HEK293T (cell line): Measurements from ENCODE around the gene CALN1.

Experiments
- CTCF ChIA-PET: fragments of 350-600 bp; formaldehyde crosslinking; extraction: SDS; loops from one replicate; lab custom pipeline; 2021; ENCODE audit warnings: antibody characterized with exemption, inconsistent platforms; lab: Yijun Ruan, JAX
- POLR2A ChIA-PET: fragments of 350-600 bp; formaldehyde crosslinking; extraction: SDS; loops from one replicate; lab custom pipeline; 2020; ENCODE audit warnings: antibody characterized with exemption, inconsistent platforms; lab: Yijun Ruan, JAX
- DNase-seq: peaks from one replicate; pipeline ENCODE4 v3.0.0; 2012; ENCODE audit warnings: mixed read lengths; ENCODE audit errors: extremely low spot score
- ARNT ChIP-seq: fragments of 450-650 bp; IDR thresholded peaks from 2 replicates; pipeline ENCODE4 v1.6.1; 2017; ENCODE audit warnings: mild to moderate bottlenecking
- BHLHE40 ChIP-seq: fragments of 450-650 bp; IDR thresholded peaks from 2 replicates; pipeline ENCODE4 v1.6.1; 2016; ENCODE audit warnings: mild to moderate bottlenecking, moderate library complexity, borderline replicate concordance
- CTBP1 ChIP-seq: fragments of 450-650 bp; IDR thresholded peaks from 2 replicates; pipeline ENCODE4 v1.6.1; 2016; ENCODE audit warnings: borderline replicate concordance
- ELF4 ChIP-seq: fragments of 450-650 bp; IDR thresholded peaks from 2 replicates; pipeline ENCODE4 v1.6.1; 2017; ENCODE audit warnings: antibody characterized with exemption
- FOXA1 ChIP-seq: fragments of 450-650 bp; IDR thresholded peaks from 2 replicates; pipeline ENCODE4 v1.6.1; 2016; ENCODE audit warnings: mild to moderate bottlenecking
- FOXK2 ChIP-seq: fragments of 450-650 bp; IDR thresholded peaks from 2 replicates; pipeline ENCODE4 v1.6.1; 2016; ENCODE audit warnings: mild to moderate bottlenecking
- FOXM1 ChIP-seq: fragments of 450-650 bp; IDR thresholded peaks from 2 replicates; pipeline ENCODE4 v1.6.1; 2017; ENCODE audit warnings: mild to moderate bottlenecking, borderline replicate concordance
- HDGF ChIP-seq: fragments of 450-650 bp; IDR thresholded peaks from 2 replicates; pipeline ENCODE4 v1.6.1; 2017; ENCODE audit warnings: antibody characterized with exemption, borderline replicate concordance
- L3MBTL2 ChIP-seq: fragments of 450-650 bp; conservative IDR thresholded peaks from 2 replicates; pipeline ENCODE4 v1.6.1; 2016; ENCODE audit warnings: mild to moderate bottlenecking
- LEF1 ChIP-seq: fragments of 450-650 bp; IDR thresholded peaks from 2 replicates; pipeline ENCODE4 v1.6.1; 2017; ENCODE audit warnings: mild to moderate bottlenecking, borderline replicate concordance
- NFRKB ChIP-seq: fragments of 450-650 bp; IDR thresholded peaks from 2 replicates; pipeline ENCODE4 v1.6.1; 2016; ENCODE audit warnings: mild to moderate bottlenecking, moderate library complexity
- PKNOX1 ChIP-seq: fragments of 450-650 bp; IDR thresholded peaks from 2 replicates; pipeline ENCODE4 v1.6.1; 2016
- SP1 ChIP-seq: fragments of 450-650 bp; IDR thresholded peaks from 2 replicates; pipeline ENCODE4 v1.6.1; 2017
- SUZ12 ChIP-seq: fragments of 450-650 bp; IDR thresholded peaks from 2 replicates; pipeline ENCODE4 v1.6.1; 2016; ENCODE audit warnings: mild to moderate bottlenecking
- TARDBP ChIP-seq: fragments of 450-650 bp; IDR thresholded peaks from 2 replicates; pipeline ENCODE4 v1.6.1; 2016
- ZNF384 ChIP-seq: fragments of 450-650 bp; IDR thresholded peaks from 2 replicates; pipeline ENCODE4 v1.6.1; 2016

Gene CALN1

GRCh38 chr7:72025381-72025960, 386.7 kb downstream of the CALN1 start:
- TF ChIP-seq PKNOX1 (no peak), CTBP1 (no peak), SP1 (no peak), FOXA1 (no peak), LEF1 (no peak), ARNT (no peak), HDGF (no peak), ELF4 (no peak), NFRKB (no peak), FOXK2 (no peak), L3MBTL2 (no peak), ZNF384 (no peak), FOXM1 (no peak)
- no peak for DNase-seq
- ChIA-PET CTCF (no interaction called here), POLR2A (no interaction called here)

- ChIA-PET POLR2A (no interaction called here), CTCF (no interaction called here)
- DNase-seq = no peak
Observed at GRCh38 chr7:72023926-72024325, 388.2 kb downstream of the CALN1 start.

GRCh38 chr7:72021716-72022115, 390.4 kb downstream of the CALN1 start:
- DNase-seq = no peak
- ChIA-PET POLR2A (no interaction called here), CTCF (no interaction called here)
- TF ChIP-seq ARNT (no peak), BHLHE40 (no peak), FOXA1 (no peak), FOXK2 (no peak), FOXM1 (no peak), PKNOX1 (no peak), CTBP1 (no peak), LEF1 (no peak), L3MBTL2 (no peak), HDGF (no peak), TARDBP (no peak), NFRKB (no peak), ZNF384 (no peak), SP1 (no peak), ELF4 (no peak), SUZ12 (no peak)

More at GRCh38 chr7:72023926-72024325, 388.2 kb downstream of the CALN1 start:
- TF ChIP-seq LEF1 = no peak
- no peak for TF ChIP-seq FOXA1
- TF ChIP-seq BHLHE40 = no peak
- no peak for TF ChIP-seq SP1
- no peak for TF ChIP-seq HDGF
- no peak for TF ChIP-seq L3MBTL2
- TF ChIP-seq FOXK2 = no peak
- TF ChIP-seq PKNOX1 = no peak
- no peak for TF ChIP-seq ARNT
- no peak for TF ChIP-seq NFRKB

GRCh38 chr7:72020311-72020710, 391.8 kb downstream of the CALN1 start:
- no peak for TF ChIP-seq TARDBP
- TF ChIP-seq FOXM1 = no peak
- no peak for TF ChIP-seq SUZ12
- TF ChIP-seq PKNOX1 = no peak
- TF ChIP-seq LEF1 = no peak
- TF ChIP-seq ZNF384 = no peak
- no peak for TF ChIP-seq SP1
- no peak for TF ChIP-seq FOXK2
- TF ChIP-seq CTBP1 = no peak
- TF ChIP-seq ELF4 = no peak
- TF ChIP-seq HDGF = no peak
- no peak for TF ChIP-seq FOXA1
- no peak for TF ChIP-seq L3MBTL2
- TF ChIP-seq BHLHE40 = no peak
- CTCF ChIA-PET = no interaction called here
- no peak for DNase-seq
- POLR2A ChIA-PET = no interaction called here

GRCh38 chr7:72019436-72019835, 392.7 kb downstream of the CALN1 start:
- POLR2A ChIA-PET = no interaction called here

GRCh38 chr7:72017756-72018155, 394.4 kb downstream of the CALN1 start:
- CTCF ChIA-PET = no interaction called here
- TF ChIP-seq ARNT (no peak), PKNOX1 (no peak), HDGF (no peak), BHLHE40 (no peak), ELF4 (no peak), FOXA1 (no peak), SUZ12 (no peak), ZNF384 (no peak), FOXK2 (no peak), LEF1 (no peak), SP1 (no peak), L3MBTL2 (no peak), TARDBP (no peak), CTBP1 (no peak), FOXM1 (no peak), NFRKB (no peak)
- POLR2A ChIA-PET = no interaction called here
- no peak for DNase-seq

More at GRCh38 chr7:72019436-72019835, 392.7 kb downstream of the CALN1 start:
- CTCF ChIA-PET = no interaction called here
- no peak for TF ChIP-seq FOXM1
- no peak for TF ChIP-seq L3MBTL2
- no peak for TF ChIP-seq ZNF384
- TF ChIP-seq TARDBP = no peak
- no peak for DNase-seq
